Adipocyte (in vitro differentiated cells): ENCODE measurements around the gene OR4B1.

ENCODE experiments used
- DNase-seq: peaks from one replicate; pipeline ENCODE4 v3.0.0-alpha.2; 2015; ENCODE audit warnings: low read depth
- H3K27me3 ChIP-seq: replicated peaks from 2 replicates; pipeline ENCODE4 v1.7.0; 2013; ENCODE audit warnings: mild to moderate bottlenecking, low read length, moderate library complexity; ENCODE audit not compliant: control insufficient read depth, insufficient read depth
- H3K36me3 ChIP-seq: 2 replicates; pipeline ENCODE4 v1.7.0; 2013; ENCODE audit warnings: low read length, mild to moderate bottlenecking, moderate library complexity; ENCODE audit not compliant: control insufficient read depth, insufficient read depth, severe bottlenecking
- H3K4me1 ChIP-seq: 2 replicates; pipeline ENCODE4 v1.7.0; 2013; ENCODE audit warnings: mild to moderate bottlenecking, low read length, moderate library complexity; ENCODE audit not compliant: control insufficient read depth, insufficient read depth
- H3K4me3 ChIP-seq: 2 replicates; pipeline ENCODE4 v1.7.0; 2013; ENCODE audit warnings: mild to moderate bottlenecking, low read length, moderate library complexity
- H3K9ac ChIP-seq: 2 replicates; pipeline ENCODE4 v1.7.0; 2013; ENCODE audit warnings: mild to moderate bottlenecking, low read length, moderate library complexity
- H3K9me3 ChIP-seq: 2 replicates; pipeline ENCODE4 v1.7.0; 2013; ENCODE audit warnings: mild to moderate bottlenecking, low read length, moderate library complexity; ENCODE audit not compliant: control insufficient read depth

The OR4B1 gene

DNA sequence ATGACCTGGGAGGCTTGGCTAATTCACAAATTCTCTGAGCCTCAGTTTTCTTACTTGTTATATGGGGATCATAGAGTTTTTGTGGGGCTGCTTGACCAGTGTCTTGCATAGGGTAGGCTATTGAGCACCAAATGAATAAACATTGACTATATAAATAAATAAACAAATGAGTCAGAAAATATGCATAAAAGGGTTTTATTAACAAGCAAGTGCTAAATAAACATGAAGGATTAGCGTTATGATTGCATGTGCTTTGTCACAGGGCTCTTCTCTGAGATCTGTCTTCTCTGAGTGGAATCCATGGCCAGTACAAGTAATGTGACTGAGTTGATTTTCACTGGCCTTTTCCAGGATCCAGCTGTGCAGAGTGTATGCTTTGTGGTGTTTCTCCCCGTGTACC is at the start of gene OR4B1:
Gene OR4B1 (plus strand): TSS at position 301 of the 400 bp plus-strand sequence. CDS start 0 bp downstream, at position 301.
- Histone ChIP-seq H3K4me1 (no peaks in the 10 kb centered on the region), H3K27me3 (peaks cover 5% of the 10 kb centered on the region), H3K9ac (no peak within 1 kb of the TSS), H3K9me3 (peaks cover 4% of the 10 kb centered on the region), H3K36me3 (no peaks in the 10 kb centered on the region), H3K4me3 (no peak within 1 kb of the TSS)
- no peak for DNase-seq

- Histone ChIP-seq H3K27me3 (no peaks in the 10 kb centered on the region), H3K9me3 (no peaks in the 10 kb centered on the region), H3K4me3 (no peak overlapping the region), H3K36me3 (peaks cover 8% of the 10 kb centered on the region), H3K4me1 (peaks cover 22% of the 10 kb centered on the region), H3K9ac (no peak overlapping the region)
- DNase-seq, result no peak
Observed at GRCh38 chr11:48167380-48167779, 49.2 kb upstream of the OR4B1 start.

DNA sequence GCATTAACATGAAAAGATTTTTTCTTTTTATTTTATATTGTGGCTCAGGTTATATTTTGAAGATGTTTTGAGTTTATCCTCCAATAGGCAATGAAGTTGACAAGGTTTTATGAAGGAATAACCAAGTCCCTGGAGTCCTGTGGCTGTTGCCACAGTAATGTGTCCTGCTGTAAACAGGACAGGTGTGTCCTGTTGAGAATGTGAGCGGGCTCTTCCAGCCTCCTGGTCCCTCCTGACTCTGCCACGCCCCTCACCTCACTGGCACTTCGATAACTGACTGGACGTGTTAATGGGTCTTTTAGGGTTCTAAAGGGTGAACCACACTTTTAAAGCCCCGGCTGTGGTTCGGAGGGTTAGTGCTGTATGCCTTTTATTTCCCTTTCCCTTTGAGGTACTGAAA is 47.8 kb upstream of the OR4B1 start:
- Histone ChIP-seq H3K4me3 (no peak overlapping the region), H3K27me3 (no peaks in the 10 kb centered on the region), H3K9ac (no peak overlapping the region), H3K36me3 (peaks cover 5% of the 10 kb centered on the region), H3K4me1 (peaks cover 28% of the 10 kb centered on the region), H3K9me3 (no peaks in the 10 kb centered on the region)
- no peak for DNase-seq

GRCh38 chr11:48169259-48169658 is 47.4 kb upstream of the OR4B1 start:
- Histone ChIP-seq H3K9ac (no peak overlapping the region), H3K4me1 (peaks cover 28% of the 10 kb centered on the region), H3K36me3 (peaks cover 3% of the 10 kb centered on the region), H3K4me3 (no peak overlapping the region), H3K27me3 (no peaks in the 10 kb centered on the region), H3K9me3 (no peaks in the 10 kb centered on the region)
- DNase-seq, result no peak

- no peak for DNase-seq
- peaks cover 28% of the 10 kb centered on the region for H3K4me1 ChIP-seq
- H3K4me3 ChIP-seq, result no peak overlapping the region
Observed at GRCh38 chr11:48169717-48170116, 46.9 kb upstream of the OR4B1 start.

GRCh38 chr11:48170241-48171233 is 46.1 kb upstream of the OR4B1 start:
- H3K4me1 ChIP-seq, result peaks cover 23% of the 10 kb centered on the region
- no peaks in the 10 kb centered on the region for H3K27me3 ChIP-seq
- DNase-seq, result peak; percentile 70
- peaks cover 1% of the 10 kb centered on the region for H3K36me3 ChIP-seq
- no peaks in the 10 kb centered on the region for H3K9me3 ChIP-seq
- peak overlapping the region; percentile 41 for H3K9ac ChIP-seq
- no peak overlapping the region for H3K4me3 ChIP-seq

More at GRCh38 chr11:48169717-48170116, 46.9 kb upstream of the OR4B1 start:
- peaks cover 3% of the 10 kb centered on the region for H3K36me3 ChIP-seq
- H3K9me3 ChIP-seq, result no peaks in the 10 kb centered on the region
- H3K9ac ChIP-seq, result no peak overlapping the region
- no peaks in the 10 kb centered on the region for H3K27me3 ChIP-seq

DNA sequence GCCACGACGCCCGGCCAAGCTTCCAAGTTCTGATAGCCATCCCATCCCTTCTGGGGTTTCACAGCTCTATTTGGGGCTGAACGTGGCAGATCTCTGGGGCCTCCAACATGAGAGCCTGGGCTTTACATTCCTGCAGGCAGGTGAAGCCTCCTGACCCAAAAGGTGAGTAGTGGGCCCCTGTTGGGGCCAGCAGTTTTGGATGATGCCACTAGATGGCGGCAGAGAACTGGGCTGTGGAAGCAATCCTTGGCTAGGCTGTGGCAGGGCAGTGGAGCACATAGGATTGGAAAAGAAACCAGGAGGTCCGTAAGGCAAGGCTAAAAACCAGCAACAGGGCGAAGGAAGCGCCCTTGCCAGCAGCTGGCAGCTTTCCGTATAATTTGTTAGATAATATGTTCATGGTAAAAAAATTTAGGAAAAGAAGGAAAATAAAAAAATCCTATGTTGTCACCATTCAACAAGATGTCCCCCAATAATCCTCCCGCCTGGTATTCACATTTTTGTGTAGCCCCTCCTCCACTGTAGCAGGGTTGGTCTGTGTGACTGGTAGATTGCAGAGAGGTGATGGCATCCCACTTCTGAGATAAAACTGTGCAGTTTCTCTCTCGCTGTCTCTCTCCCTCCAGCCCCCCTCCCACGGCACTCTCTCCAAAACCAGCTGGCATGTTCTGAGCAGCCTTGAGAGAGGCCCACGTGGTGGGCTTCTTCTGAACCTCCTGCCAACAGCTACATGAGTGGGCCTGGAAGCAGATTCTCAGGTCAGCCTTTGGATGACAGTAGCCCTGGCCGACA is 43.6 kb upstream of the OR4B1 start:
- peak; percentile 81 for DNase-seq
- Histone ChIP-seq H3K36me3 (no peaks in the 10 kb centered on the region), H3K9ac (peak overlapping the region; percentile 55), H3K9me3 (no peaks in the 10 kb centered on the region), H3K27me3 (no peaks in the 10 kb centered on the region), H3K4me3 (peak overlapping the region; percentile 76), H3K4me1 (peaks cover 23% of the 10 kb centered on the region)

GRCh38 chr11:48177661-48178060 is 38.9 kb upstream of the OR4B1 start:
- Histone ChIP-seq H3K4me3 (no peak overlapping the region), H3K4me1 (peaks cover 6% of the 10 kb centered on the region), H3K36me3 (no peaks in the 10 kb centered on the region)

GRCh38 chr11:48180627-48181026 is 36.0 kb upstream of the OR4B1 start:
- Histone ChIP-seq H3K27me3 (peaks cover 7% of the 10 kb centered on the region), H3K9ac (no peak overlapping the region), H3K36me3 (no peaks in the 10 kb centered on the region), H3K4me3 (no peak overlapping the region), H3K9me3 (no peaks in the 10 kb centered on the region), H3K4me1 (no peaks in the 10 kb centered on the region)
- no peak for DNase-seq

More at GRCh38 chr11:48177661-48178060, 38.9 kb upstream of the OR4B1 start:
- no peak for DNase-seq
- peaks cover 7% of the 10 kb centered on the region for H3K27me3 ChIP-seq
- no peaks in the 10 kb centered on the region for H3K9me3 ChIP-seq
- no peak overlapping the region for H3K9ac ChIP-seq

- DNase-seq, result no peak
- Histone ChIP-seq H3K36me3 (no peaks in the 10 kb centered on the region), H3K4me3 (no peak overlapping the region), H3K9ac (no peak overlapping the region), H3K4me1 (no peaks in the 10 kb centered on the region), H3K9me3 (no peaks in the 10 kb centered on the region), H3K27me3 (peaks cover 7% of the 10 kb centered on the region)
Observed at GRCh38 chr11:48182860-48183526, 33.6 kb upstream of the OR4B1 start.

DNA sequence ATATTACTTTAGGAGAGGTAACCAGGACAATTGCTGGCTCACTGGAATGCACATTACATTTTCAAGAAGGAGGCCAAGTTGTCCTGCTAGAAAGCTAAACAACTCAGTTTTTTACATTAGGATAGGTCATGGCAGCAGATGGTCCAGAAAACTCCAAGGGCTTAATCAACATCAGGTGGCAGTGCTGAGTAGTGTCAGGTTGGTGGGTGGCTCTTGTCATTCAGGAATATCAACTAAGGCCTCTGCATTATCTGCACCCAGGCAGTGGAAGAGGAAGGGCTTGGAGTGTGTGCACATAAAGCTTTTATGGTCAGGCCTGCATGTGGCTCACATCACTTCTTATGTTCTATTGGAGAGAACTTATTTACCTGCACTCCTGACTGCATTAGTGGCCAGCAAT is 32.2 kb upstream of the OR4B1 start:
- no peak for DNase-seq
- Histone ChIP-seq H3K4me3 (no peak overlapping the region), H3K27me3 (peaks cover 7% of the 10 kb centered on the region), H3K9ac (no peak overlapping the region), H3K36me3 (no peaks in the 10 kb centered on the region), H3K9me3 (no peaks in the 10 kb centered on the region), H3K4me1 (no peaks in the 10 kb centered on the region)
